K562 (cell line): ENCODE measurements around the gene FCHSD1. TPM values are rescaled to one million over a fixed set of nuclear protein-coding genes. Genes with fewer than 3 reads are reported as not detected.

Experiments
- CHD7 ChIP-seq: fragments of 200-600 bp; sonication (generic); IDR thresholded peaks from one replicate; pipeline ENCODE4 v1.6.1; 2012; ENCODE audit warnings: mild to moderate bottlenecking, low read depth, low read length, inconsistent platforms
- FOSL1 ChIP-seq: fragments of 200-800 bp; sonication (Bioruptor generic); conservative IDR thresholded peaks from 2 replicates; pipeline ENCODE4 v1.6.1; 2016; ENCODE audit warnings: missing genetic modification characterization, missing compliant biosample characterization
- HDGF ChIP-seq: fragments of 450-650 bp; IDR thresholded peaks from 2 replicates; pipeline ENCODE4 v1.6.1; 2016
- MTA2 ChIP-seq: fragments of 450-650 bp; IDR thresholded peaks from 2 replicates; pipeline ENCODE4 v1.6.1; 2016; ENCODE audit warnings: low read depth
- POLR3G ChIP-seq: IDR thresholded peaks from 2 replicates; pipeline ENCODE4 v1.6.1; 2011; ENCODE audit not compliant: insufficient read length, insufficient replicate concordance; ENCODE audit errors: extremely low read depth
- SMARCC2 ChIP-seq: fragments of 450-650 bp; IDR thresholded peaks from 2 replicates; pipeline ENCODE4 v1.6.1; 2017; ENCODE audit warnings: antibody characterized with exemption, moderate library complexity, mild to moderate bottlenecking, low read depth
- TRIM24 ChIP-seq, 2 experiments: fragments of 450-650 bp; IDR thresholded peaks; 2 replicates each; pipeline ENCODE4 v1.6.1; 2016
- UBTF ChIP-seq, 2 experiments: IDR thresholded peaks; 2 replicates each; pipeline ENCODE4 v1.6.1; 2012; ENCODE audit warnings: improper control_type of control experiment in 2 of 2, low read depth in 2 of 2, low read length in 2 of 2, borderline replicate concordance in 1 of 2
- YY1 ChIP-seq, 3 experiments: IDR thresholded peaks; 2 replicates each; pipeline ENCODE4 v1.6.1; 2011; ENCODE audit warnings: low read length in 2 of 3, mild to moderate bottlenecking in 2 of 3, moderate library complexity in 2 of 3, borderline replicate concordance in 1 of 3, control low read depth in 1 of 3, low read depth in 1 of 3; ENCODE audit not compliant: insufficient read depth in 3 of 3, insufficient replicate concordance in 2 of 3, control insufficient read depth in 1 of 3, insufficient read length in 1 of 3; ENCODE audit errors: extremely low read depth in 1 of 3
- ZNF146 ChIP-seq: IDR thresholded peaks from one replicate; pipeline ENCODE4 v1.6.1; 2018; ENCODE audit warnings: missing compliant biosample characterization; ENCODE audit not compliant: unreplicated experiment
- ZNF79 ChIP-seq: fragments of 250-450 bp; sonication (Bioruptor Pico); IDR thresholded peaks from 2 replicates; pipeline ENCODE4 v1.4.0; 2020; ENCODE audit warnings: low read depth, mild to moderate bottlenecking, moderate library complexity
- polyA plus RNA-seq, 8 experiments: library from polyadenylated mRNA; depleted of rRNA in 4 of 8; stranded (reverse) in 5 of 8; unstranded in 3 of 8; fragments of >200 nt; fragmentation: Nextera tagmentation in 2 of 8; fragmentation: Illumina TruSeq in 1 of 8; extraction: Ambion mirVana in 2 of 8; extraction: Trizol in 1 of 8; gene quantifications; 2 replicates each; pipeline versions ENCODE4 v1.2.1 to v1.2.3, GENCODE V29; 2011 to 2014; ENCODE audit warnings: inconsistent platforms in 1 of 8, missing spikeins in 1 of 8
- total RNA-seq, 7 experiments: library from RNA; depleted of rRNA in 6 of 7; stranded (reverse); fragments of >200 nt in 6 of 7; fragmentation: Illumina TruSeq in 2 of 7; extraction: Trizol in 2 of 7; gene quantifications; 2 replicates each; pipeline versions ENCODE4 v1.2.1 to v1.2.3, GENCODE V29; 2011 to 2021; ENCODE audit warnings: low replicate concordance in 1 of 7

The FCHSD1 gene
- total and polyA plus RNA-seq, 9 of the 15 experiments (the other 6 are each of a cell fraction or from before 2014, with no cell fraction given), result 0.35 to 37.5 (median 13.6) TPM

GRCh38 chr5:141633871-141634561, 17.2 kb downstream of the FCHSD1 start (continued):
- TF ChIP-seq CHD7 (no peak), MTA2 (no peak), HDGF (peak; percentile 60; the same call in 1 of the 2 replicates), POLR3G (no peak), SMARCC2 (no peak), UBTF (IDR thresholded peaks at IDR 0.05; ENCODE audit: borderline replicate concordance in 1 of 2, low read depth in 2 of 2, low read length in 2 of 2) (no peak), TRIM24 (IDR thresholded peaks at IDR 0.05) (no peak), FOSL1 (tag) (peak; percentile 86), ZNF79 (CRISPR knock-in tag) (no peak), YY1 (IDR thresholded peaks at IDR 0.05; ENCODE audit: borderline replicate concordance in 1 of 3, control insufficient read depth in 1 of 3, extremely low read depth in 1 of 3, insufficient read depth in 3 of 3, insufficient read length in 1 of 3, insufficient replicate concordance in 2 of 3, low read depth in 1 of 3, low read length in 2 of 3) (no peak), ZNF146 (CRISPR knock-in tag) (no peak)
